Measurements from ENCODE around the gene SV2A. TPM values are rescaled to one million over a fixed set of nuclear protein-coding genes. Genes with fewer than 3 reads are reported as not detected.
"Not testable (repeated sequence)": the region's sequence is repeated elsewhere in the genome, so short reads cannot be mapped to it uniquely, and the experiment has no call there.

Gene SV2A
- total RNA-seq, 1 donor from 2014 or later: 16.2 TPM

GRCh38 chr1:149962736-149963135, 45.1 kb upstream of the SV2A start:
- peaks cover 5% of the 10 kb centered on the region for H3K4me1 Mint-ChIP-seq (ENCODE audit: unreplicated experiment)
- no peak for DNase-seq (ENCODE audit: extremely low spot score, unreplicated experiment)
- peaks cover 45% of the 10 kb centered on the region for H3K36me3 Mint-ChIP-seq
- TF ChIP-seq CTCF (conservative IDR thresholded peaks at IDR 0.05): no peak
- no peak overlapping the region for H3K4me3 Mint-ChIP-seq
- no peak overlapping the region for H3K27ac Mint-ChIP-seq
- no peaks in the 10 kb centered on the region for H3K9me3 Mint-ChIP-seq
- no peaks in the 10 kb centered on the region for H3K27me3 Mint-ChIP-seq

GRCh38 chr1:149962039-149962647, 44.5 kb upstream of the SV2A start:
- peaks cover 45% of the 10 kb centered on the region for H3K36me3 Mint-ChIP-seq
- no peaks in the 10 kb centered on the region for H3K9me3 Mint-ChIP-seq
- H3K4me1 Mint-ChIP-seq (ENCODE audit: unreplicated experiment): peaks cover 5% of the 10 kb centered on the region
- no peak for DNase-seq (ENCODE audit: extremely low spot score, unreplicated experiment)
- H3K27me3 Mint-ChIP-seq: no peaks in the 10 kb centered on the region
- H3K27ac Mint-ChIP-seq: peak overlapping the region; percentile 63
- no peak overlapping the region for H3K4me3 Mint-ChIP-seq
- TF ChIP-seq CTCF (conservative IDR thresholded peaks at IDR 0.05): peak; percentile 93

GRCh38 chr1:149957548-149957947, 39.9 kb upstream of the SV2A start:
- H3K27me3 Mint-ChIP-seq; H3K27ac Mint-ChIP-seq; H3K9me3 Mint-ChIP-seq; H3K4me1 Mint-ChIP-seq (ENCODE audit: unreplicated experiment); H3K4me3 Mint-ChIP-seq; DNase-seq (ENCODE audit: extremely low spot score, unreplicated experiment): not testable (repeated sequence)
- peaks cover 67% of the 10 kb centered on the region for H3K36me3 Mint-ChIP-seq

GRCh38 chr1:149949911-149950310, 32.3 kb upstream of the SV2A start:
- no peak for DNase-seq (ENCODE audit: extremely low spot score, unreplicated experiment)
- no peaks in the 10 kb centered on the region for H3K4me1 Mint-ChIP-seq (ENCODE audit: unreplicated experiment)
- no peaks in the 10 kb centered on the region for H3K27me3 Mint-ChIP-seq
- H3K4me3 Mint-ChIP-seq: no peak overlapping the region
- H3K9me3 Mint-ChIP-seq: no peaks in the 10 kb centered on the region
- H3K27ac Mint-ChIP-seq: no peak overlapping the region
- no peak for TF ChIP-seq CTCF (conservative IDR thresholded peaks at IDR 0.05)
- H3K36me3 Mint-ChIP-seq: peaks cover 43% of the 10 kb centered on the region

- Mint-ChIP-seq H3K4me3 (no peak overlapping the region), H3K27ac (no peak overlapping the region), H3K36me3 (peaks cover 23% of the 10 kb centered on the region), H3K4me1 (ENCODE audit: unreplicated experiment) (peaks cover 12% of the 10 kb centered on the region), H3K27me3 (no peaks in the 10 kb centered on the region), H3K9me3 (no peaks in the 10 kb centered on the region)
- no peak for TF ChIP-seq CTCF (conservative IDR thresholded peaks at IDR 0.05)
- no peak for DNase-seq (ENCODE audit: extremely low spot score, unreplicated experiment)
Measured at GRCh38 chr1:149945206-149945605, 27.6 kb upstream of the SV2A start.

- no peak for DNase-seq (ENCODE audit: extremely low spot score, unreplicated experiment)
- H3K27ac Mint-ChIP-seq: peak overlapping the region; percentile 1
- H3K36me3 Mint-ChIP-seq: peaks cover 18% of the 10 kb centered on the region
Measured at GRCh38 chr1:149942885-149943284, 25.2 kb upstream of the SV2A start.

More at GRCh38 chr1:149942885-149943284, 25.2 kb upstream of the SV2A start:
- no peak for TF ChIP-seq CTCF (conservative IDR thresholded peaks at IDR 0.05)
- H3K9me3 Mint-ChIP-seq: no peaks in the 10 kb centered on the region
- peaks cover 26% of the 10 kb centered on the region for H3K4me1 Mint-ChIP-seq (ENCODE audit: unreplicated experiment)
- no peaks in the 10 kb centered on the region for H3K27me3 Mint-ChIP-seq
- H3K4me3 Mint-ChIP-seq: no peak overlapping the region

Data from type B pancreatic cell (in vitro differentiated cells).